Right ventricle myocardium inferior (tissue), 1 donor: ENCODE measurements around the gene BNIP5. TPM values are rescaled to one million over a fixed set of nuclear protein-coding genes. Genes with fewer than 3 reads are reported as not detected.

Experiments used
- ATAC-seq: fragments of 200-7000 bp; cut with Tn5 transposase; one replicate; pipeline ENCODE4 v1.9.1; 2020; ENCODE audit warnings: mild to moderate bottlenecking, moderate library complexity
- DNase-seq: peaks from one replicate; pipeline ENCODE4 v3.0.0; 2021; ENCODE audit errors: missing footprints
- intact Hi-C: fragments of 100-400 bp; cut with DNase I; formaldehyde crosslinking; loops from one replicate; pipeline ENCODE4 v1.11.0; 2022
- total RNA-seq: library from RNA; stranded (reverse); fragmentation: NEBNext Ultra II Directional; extraction: Animal tissue kit (Norgen Biotek cat#: 25700); gene quantifications from one replicate; pipeline ENCODE4 v1.2.1, GENCODE V29; 2021
- donor health status: DM: no; HTN: yes; CAD: no; lungs with severe emphysema.

BNIP5 gene
- total RNA-seq, 1 donor from 2014 or later: not detected

GRCh38 chr6:36309900-36310299, 26.8 kb downstream of the BNIP5 start:
- no peak for ATAC-seq
- intact Hi-C loops: no loop called here
- DNase-seq: no peak

- intact Hi-C loops: no loop called here
- ATAC-seq: no peak
- DNase-seq: no peak
Measured at GRCh38 chr6:36309203-36309602, 27.5 kb downstream of the BNIP5 start.

- intact Hi-C loops: no loop called here
- no peak for DNase-seq
- ATAC-seq: no peak
Measured at GRCh38 chr6:36308514-36308913, 28.2 kb downstream of the BNIP5 start.

GRCh38 chr6:36306375-36306774, 30.3 kb downstream of the BNIP5 start:
- intact Hi-C loops: no loop called here
- DNase-seq: no peak
- no peak for ATAC-seq

- ATAC-seq: no peak
- intact Hi-C loops: no loop called here
- no peak for DNase-seq
Measured at GRCh38 chr6:36305885-36306284, 30.8 kb downstream of the BNIP5 start.

- peak; percentile 78 for ATAC-seq
- intact Hi-C loops: loop anchor here (1.0 kb wide), 1 partner anchor 58 kb away; no protein-coding TSS in a partner anchor
- DNase-seq: peak; percentile 82
Measured at GRCh38 chr6:36302227-36302976, 34.3 kb downstream of the BNIP5 start.

- ATAC-seq (no peak), DNase-seq (no peak)
- intact Hi-C loops: loop anchor here (1.0 kb wide), 1 partner anchor 59 kb away; no protein-coding TSS in a partner anchor
Measured at GRCh38 chr6:36301781-36302180, 34.9 kb downstream of the BNIP5 start.

GRCh38 chr6:36301085-36301658, 35.5 kb downstream of the BNIP5 start:
- intact Hi-C loops: no loop called here
- DNase-seq (no peak), ATAC-seq (no peak)

GRCh38 chr6:36298027-36298426, 38.7 kb downstream of the BNIP5 start:
- ATAC-seq: no peak
- intact Hi-C loops: no loop called here
- no peak for DNase-seq

GRCh38 chr6:36297511-36297910, 39.2 kb downstream of the BNIP5 start:
- no peak for DNase-seq

GRCh38 chr6:36297051-36297450, 39.6 kb downstream of the BNIP5 start:
- ATAC-seq (no peak), DNase-seq (no peak)
- intact Hi-C loops: no loop called here

More at GRCh38 chr6:36297511-36297910, 39.2 kb downstream of the BNIP5 start:
- ATAC-seq: no peak
- intact Hi-C loops: no loop called here

GRCh38 chr6:36296240-36296639, 40.4 kb downstream of the BNIP5 start:
- no peak for ATAC-seq
- no peak for DNase-seq
- intact Hi-C loops: no loop called here

- ATAC-seq (no peak), DNase-seq (no peak)
- intact Hi-C loops: no loop called here
Measured at GRCh38 chr6:36292170-36292569, 44.5 kb downstream of the BNIP5 start.

- intact Hi-C loops: no loop called here
Measured at GRCh38 chr6:36290668-36291620, 45.7 kb downstream of the BNIP5 start.

GRCh38 chr6:36289281-36289878, 47.3 kb downstream of the BNIP5 start:
- ATAC-seq (no peak), DNase-seq (no peak)
- intact Hi-C loops: no loop called here

More at GRCh38 chr6:36290668-36291620, 45.7 kb downstream of the BNIP5 start:
- DNase-seq: peak; percentile 71
- no peak for ATAC-seq

GRCh38 chr6:36286858-36287257, 49.8 kb downstream of the BNIP5 start:
- DNase-seq (no peak), ATAC-seq (no peak)
- intact Hi-C loops: no loop called here

- DNase-seq (no peak), ATAC-seq (no peak)
- intact Hi-C loops: no loop called here
Measured at GRCh38 chr6:36285797-36286196, 50.9 kb downstream of the BNIP5 start.

GRCh38 chr6:36285187-36285671, 51.5 kb downstream of the BNIP5 start:
- ATAC-seq (no peak), DNase-seq (no peak)
- intact Hi-C loops: no loop called here

- ATAC-seq (no peak), DNase-seq (no peak)
- intact Hi-C loops: no loop called here
Measured at GRCh38 chr6:36284359-36284758, 52.3 kb downstream of the BNIP5 start.
